Fibroblast of mammary gland (primary cell): ENCODE results near the gene GLIS1.

Experiments
- DNase-seq: peaks from one replicate; pipeline ENCODE4 v3.0.0-alpha.2; 2010; ENCODE audit warnings: low read depth
- H3K4me3 ChIP-seq: 2 replicates; pipeline ENCODE4 v1.5.1; 2011; ENCODE audit warnings: low read depth, mild to moderate bottlenecking, low read length, moderate library complexity; ENCODE audit not compliant: control insufficient read depth
- TF ChIP-seq, protein P1 (sequence below): conservative IDR thresholded peaks from 2 replicates; pipeline ENCODE4 v1.5.1; 2011; ENCODE audit warnings: low read depth, low read length, inconsistent platforms; ENCODE audit not compliant: control insufficient read depth, insufficient read depth

Gene GLIS1

DNA sequence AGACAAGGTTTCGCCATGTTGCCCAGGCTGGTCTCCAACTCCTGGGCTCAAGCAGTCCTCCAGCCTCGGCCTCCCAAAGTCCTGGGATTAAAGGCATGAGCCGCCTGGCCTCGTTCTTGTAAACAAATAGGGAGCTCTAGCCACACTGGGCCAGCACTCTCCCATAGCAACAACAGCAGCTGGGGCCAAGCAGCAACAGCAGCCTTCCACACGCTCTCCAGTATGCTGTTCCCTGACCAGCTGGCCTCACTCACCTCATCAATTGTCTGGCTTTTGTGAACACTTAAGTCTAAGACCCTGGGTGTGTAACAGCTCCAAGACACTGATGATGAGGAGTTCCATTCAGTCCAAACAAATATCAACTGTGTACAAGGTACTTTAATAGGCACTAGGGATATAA lies 16.9 kb upstream of the GLIS1 start:
- no peak for DNase-seq
- H3K4me3 ChIP-seq = no peak overlapping the region
- TF ChIP-seq, protein P1, sequence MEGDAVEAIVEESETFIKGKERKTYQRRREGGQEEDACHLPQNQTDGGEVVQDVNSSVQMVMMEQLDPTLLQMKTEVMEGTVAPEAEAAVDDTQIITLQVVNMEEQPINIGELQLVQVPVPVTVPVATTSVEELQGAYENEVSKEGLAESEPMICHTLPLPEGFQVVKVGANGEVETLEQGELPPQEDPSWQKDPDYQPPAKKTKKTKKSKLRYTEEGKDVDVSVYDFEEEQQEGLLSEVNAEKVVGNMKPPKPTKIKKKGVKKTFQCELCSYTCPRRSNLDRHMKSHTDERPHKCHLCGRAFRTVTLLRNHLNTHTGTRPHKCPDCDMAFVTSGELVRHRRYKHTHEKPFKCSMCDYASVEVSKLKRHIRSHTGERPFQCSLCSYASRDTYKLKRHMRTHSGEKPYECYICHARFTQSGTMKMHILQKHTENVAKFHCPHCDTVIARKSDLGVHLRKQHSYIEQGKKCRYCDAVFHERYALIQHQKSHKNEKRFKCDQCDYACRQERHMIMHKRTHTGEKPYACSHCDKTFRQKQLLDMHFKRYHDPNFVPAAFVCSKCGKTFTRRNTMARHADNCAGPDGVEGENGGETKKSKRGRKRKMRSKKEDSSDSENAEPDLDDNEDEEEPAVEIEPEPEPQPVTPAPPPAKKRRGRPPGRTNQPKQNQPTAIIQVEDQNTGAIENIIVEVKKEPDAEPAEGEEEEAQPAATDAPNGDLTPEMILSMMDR = no peak

DNA sequence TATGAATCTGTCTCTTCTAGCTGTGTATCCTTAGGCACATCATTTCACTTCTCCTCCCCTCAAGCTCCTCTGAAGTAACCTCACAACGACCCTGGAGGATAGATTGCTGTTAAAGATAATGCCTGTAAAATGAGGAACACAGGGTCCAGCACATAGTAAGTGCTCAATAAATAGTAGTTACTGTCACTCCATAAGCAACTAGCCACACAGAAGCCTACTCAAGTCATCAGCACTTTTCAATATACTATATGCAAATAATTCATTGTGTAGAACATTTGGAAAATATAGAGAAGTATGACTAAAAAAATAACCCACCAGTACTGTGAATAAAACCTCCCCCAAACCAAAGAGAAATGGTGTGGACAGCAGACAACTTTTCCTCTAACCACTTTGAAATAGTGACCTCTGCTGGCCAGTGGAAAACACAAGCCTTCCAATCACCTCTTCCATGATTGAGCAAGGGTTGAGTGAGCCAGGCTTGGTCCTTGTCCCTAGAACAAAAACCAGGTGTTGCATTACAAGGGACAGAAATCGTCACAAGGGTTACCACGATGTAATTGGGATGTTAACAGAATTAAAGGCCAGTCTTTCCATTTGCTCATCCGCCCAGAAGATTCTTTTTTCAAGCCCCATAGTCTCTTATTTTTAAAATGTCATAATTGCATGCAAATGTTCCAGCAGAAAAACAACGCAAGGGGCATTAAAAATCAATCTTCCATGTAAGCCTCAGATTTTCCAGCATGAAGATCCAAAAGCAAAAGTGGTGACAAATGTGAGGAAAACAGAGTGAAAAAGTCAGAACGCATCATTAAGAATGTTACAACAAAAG lies 15.7 kb upstream of the GLIS1 start:
- TF ChIP-seq, protein P1 = peak; percentile 89
- H3K4me3 ChIP-seq = no peak overlapping the region
- peak; percentile 80 for DNase-seq

DNA sequence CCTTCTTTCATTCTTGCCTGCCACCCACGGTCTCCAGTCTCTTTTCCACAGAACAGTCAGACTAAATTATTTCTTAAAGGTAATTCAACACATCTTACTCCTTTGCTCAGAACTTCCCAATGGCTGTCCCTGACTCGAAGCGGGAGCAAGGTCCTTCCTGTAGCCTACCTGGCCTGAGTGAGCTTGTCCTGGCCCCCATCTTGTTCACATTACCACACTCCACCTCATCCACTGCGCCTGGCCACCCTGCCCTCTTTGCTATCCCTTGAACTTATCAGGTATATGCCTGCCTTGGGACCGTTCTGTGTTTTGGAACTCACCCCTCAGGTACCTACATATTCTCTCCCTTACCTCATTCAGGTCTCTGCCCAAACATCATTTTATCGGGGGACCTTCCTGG lies 13.3 kb upstream of the GLIS1 start:
- no peak overlapping the region for H3K4me3 ChIP-seq
- TF ChIP-seq, protein P1 = no peak

DNA sequence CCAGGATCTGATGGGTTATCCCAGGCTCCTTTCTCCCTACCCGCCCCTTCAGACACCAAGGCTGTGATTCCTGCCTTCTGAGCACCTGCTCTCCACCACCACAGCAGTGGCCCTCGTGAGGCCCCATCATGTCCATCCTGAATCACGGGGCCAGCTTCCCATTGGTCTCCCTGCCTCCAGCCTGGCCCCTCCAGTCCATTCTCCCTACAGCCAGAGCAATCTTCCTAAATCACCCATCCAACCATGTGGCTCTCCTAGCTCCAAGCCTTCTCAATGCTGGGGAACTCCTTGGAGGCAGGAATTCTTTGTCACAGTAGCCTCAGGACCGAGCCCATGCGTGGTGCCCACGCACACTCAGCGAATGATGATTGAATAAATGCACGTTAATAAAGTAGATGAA lies 8.9 kb upstream of the GLIS1 start:
- TF ChIP-seq, protein P1 = no peak
- no peak for DNase-seq
- no peak overlapping the region for H3K4me3 ChIP-seq

More for the DNA sequence above, 13.3 kb upstream of the GLIS1 start:
- DNase-seq = no peak

DNA sequence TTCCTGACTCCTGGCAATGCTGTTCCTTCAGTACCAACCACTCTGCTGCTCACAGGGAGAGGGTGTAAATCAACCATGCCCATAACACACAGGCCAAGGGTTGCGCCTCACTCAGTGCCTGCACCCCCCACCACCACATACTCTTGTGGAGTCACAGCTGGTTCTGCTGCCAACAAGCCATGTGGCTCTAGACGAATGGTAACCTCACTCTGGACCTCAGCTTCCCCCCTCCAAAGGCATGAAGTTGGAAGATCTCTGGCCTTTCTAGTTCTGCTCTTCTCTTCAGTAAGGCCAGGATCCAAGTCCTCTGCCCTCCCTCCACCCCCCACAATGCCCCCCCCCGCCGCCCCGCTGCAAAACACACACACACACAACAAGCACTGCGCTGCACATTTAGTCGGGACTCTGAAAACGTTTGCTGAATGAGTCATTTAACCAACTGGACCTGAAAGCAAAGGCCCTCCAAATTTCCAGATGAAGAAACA lies 1.7 kb upstream of the GLIS1 start:
- TF ChIP-seq, protein P1 = no peak
- H3K4me3 ChIP-seq = no peak overlapping the region
- peak; percentile 90 for DNase-seq

DNA sequence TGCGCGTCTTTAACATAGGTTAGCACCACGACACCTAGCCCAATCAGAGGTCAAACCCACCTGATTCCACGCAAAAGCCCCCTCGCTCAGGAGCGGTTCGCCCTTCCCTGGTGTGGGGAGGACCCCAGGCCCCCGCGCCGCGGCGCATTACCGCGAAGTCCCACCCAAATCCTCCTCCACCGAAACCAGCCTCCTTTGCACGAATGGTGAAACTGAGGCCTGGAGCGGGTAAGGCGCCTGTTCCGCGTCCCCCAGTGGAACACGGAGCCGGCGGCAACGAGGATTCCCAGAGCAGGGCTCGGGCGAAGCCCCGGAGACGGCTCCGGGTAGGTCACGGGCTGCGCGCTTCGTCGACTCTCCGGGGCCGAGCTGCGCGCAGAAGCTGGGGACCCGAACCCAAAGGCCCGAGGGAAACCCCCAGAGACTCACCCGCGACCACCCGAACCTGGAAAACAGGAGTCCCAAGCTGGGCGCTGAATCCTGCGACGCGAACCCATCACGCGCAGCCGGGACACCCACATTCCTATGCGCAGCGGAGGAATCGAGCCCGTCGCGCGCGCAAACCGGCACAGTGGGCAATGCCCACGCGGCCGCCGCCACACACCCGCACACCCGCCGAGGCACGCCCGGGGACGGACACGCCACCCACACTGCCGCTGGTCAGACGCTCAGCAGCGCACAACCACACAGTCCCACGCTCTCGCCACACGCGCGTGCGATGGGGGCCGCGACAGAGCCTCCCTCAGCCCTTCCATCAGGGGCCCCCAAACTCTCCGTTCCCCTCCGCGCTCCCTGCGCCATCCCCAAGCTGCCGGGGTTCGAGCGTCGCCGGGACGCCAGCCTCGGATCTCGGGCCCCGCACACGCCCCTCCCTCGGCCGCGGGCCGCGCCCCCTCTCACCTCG lies 507 bp downstream of the GLIS1 start:
- H3K4me3 ChIP-seq = peak overlapping the region; percentile 63
- DNase-seq = no peak
- TF ChIP-seq, protein P1 = no peak
